ENCODE measurements around the gene KIFC3. TPM values are rescaled to one million over a fixed set of nuclear protein-coding genes. Genes with fewer than 3 reads are reported as not detected.

The KIFC3 gene
- total and polyA plus RNA-seq, 2 donors (not counting 1 experiment from before 2014, with no cell fraction given): 0.07 to 0.67 TPM

- Histone ChIP-seq H4K20me1 (ENCODE audit: control insufficient read depth, insufficient read depth, low read length, poor library complexity, severe bottlenecking) (no peaks in the 10 kb centered on the region), H3K4me3 (ENCODE audit: control extremely low read depth in 1 of 5, extremely low read depth in 1 of 5, insufficient read depth in 1 of 5, low read depth in 2 of 5, low read length in 4 of 5) (no peak overlapping the region), H3K27me3 (replicated peaks in 1 of 4; ENCODE audit: control extremely low read depth in 1 of 4, control insufficient read depth in 3 of 4, insufficient read depth in 4 of 4, low read length in 3 of 4) (peaks cover 0 to 3% (median 0%) of the 10 kb centered on the region in 4 experiments), H3K9ac (ENCODE audit: low read length) (no peak overlapping the region), H3K4me2 (replicated peaks; ENCODE audit: low read depth, low read length, poor library complexity, severe bottlenecking) (no peak overlapping the region), H3K4me1 (ENCODE audit: control insufficient read depth in 2 of 2, insufficient read depth in 2 of 2, low read length in 2 of 2) (no peaks in the 10 kb centered on the region), H3K27ac (ENCODE audit: low read length in 2 of 2) (no peak overlapping the region), H3K79me2 (ENCODE audit: control insufficient read depth, insufficient read depth, low read length) (no peaks in the 10 kb centered on the region), H2AFZ (ENCODE audit: insufficient read depth, low read depth, low read length, poor library complexity, severe bottlenecking) (no peak overlapping the region), H3K9me3 (ENCODE audit: control extremely low read depth in 1 of 3, control insufficient read depth in 2 of 3, insufficient read depth in 1 of 3, low read length in 2 of 3) (no peaks in the 10 kb centered on the region), H3K36me3 (replicated peaks in 1 of 2; ENCODE audit: control extremely low read depth in 1 of 2, control insufficient read depth in 1 of 2, extremely low read depth in 1 of 2, insufficient read depth in 2 of 2, low read length in 1 of 2) (no peaks in the 10 kb centered on the region)
- peaks cover 9% of the 10 kb centered on the region for H3K27me3 Mint-ChIP-seq
- TF ChIP-seq, protein P1, sequence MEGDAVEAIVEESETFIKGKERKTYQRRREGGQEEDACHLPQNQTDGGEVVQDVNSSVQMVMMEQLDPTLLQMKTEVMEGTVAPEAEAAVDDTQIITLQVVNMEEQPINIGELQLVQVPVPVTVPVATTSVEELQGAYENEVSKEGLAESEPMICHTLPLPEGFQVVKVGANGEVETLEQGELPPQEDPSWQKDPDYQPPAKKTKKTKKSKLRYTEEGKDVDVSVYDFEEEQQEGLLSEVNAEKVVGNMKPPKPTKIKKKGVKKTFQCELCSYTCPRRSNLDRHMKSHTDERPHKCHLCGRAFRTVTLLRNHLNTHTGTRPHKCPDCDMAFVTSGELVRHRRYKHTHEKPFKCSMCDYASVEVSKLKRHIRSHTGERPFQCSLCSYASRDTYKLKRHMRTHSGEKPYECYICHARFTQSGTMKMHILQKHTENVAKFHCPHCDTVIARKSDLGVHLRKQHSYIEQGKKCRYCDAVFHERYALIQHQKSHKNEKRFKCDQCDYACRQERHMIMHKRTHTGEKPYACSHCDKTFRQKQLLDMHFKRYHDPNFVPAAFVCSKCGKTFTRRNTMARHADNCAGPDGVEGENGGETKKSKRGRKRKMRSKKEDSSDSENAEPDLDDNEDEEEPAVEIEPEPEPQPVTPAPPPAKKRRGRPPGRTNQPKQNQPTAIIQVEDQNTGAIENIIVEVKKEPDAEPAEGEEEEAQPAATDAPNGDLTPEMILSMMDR (IDR thresholded peaks at IDR 0.05): no peak
- no peak for TF ChIP-seq EZH2 (IDR thresholded peaks at IDR 0.05; ENCODE audit: borderline replicate concordance, insufficient read depth, low read depth, low read length, poor library complexity, severe bottlenecking)
- 96% methylated on average over 6 of the region's 8 CpGs for WGBS (ENCODE audit: insufficient coverage)
- DNase-seq (no peak), ATAC-seq (ENCODE audit: low read depth) (no peak)
- no peak overlapping the region for H3K4me3 Mint-ChIP-seq
- no peaks in the 10 kb centered on the region for H3K4me1 Mint-ChIP-seq
- POLR2A ChIA-PET: interaction anchor here (0.6 kb wide), 1 partner anchor 102 kb away, joined by 3 read pairs; no protein-coding TSS in a partner anchor
- H3K27ac Mint-ChIP-seq: no peak overlapping the region
- CTCF ChIA-PET: no interaction called here
- H3K9me3 Mint-ChIP-seq (ENCODE audit: insufficient read depth): no peaks in the 10 kb centered on the region
- intact Hi-C loops (cut with micrococcal nuclease): no loop called here
Measured at GRCh38 chr16:57818377-57819064, 16.2 kb upstream of the KIFC3 start.

DNA sequence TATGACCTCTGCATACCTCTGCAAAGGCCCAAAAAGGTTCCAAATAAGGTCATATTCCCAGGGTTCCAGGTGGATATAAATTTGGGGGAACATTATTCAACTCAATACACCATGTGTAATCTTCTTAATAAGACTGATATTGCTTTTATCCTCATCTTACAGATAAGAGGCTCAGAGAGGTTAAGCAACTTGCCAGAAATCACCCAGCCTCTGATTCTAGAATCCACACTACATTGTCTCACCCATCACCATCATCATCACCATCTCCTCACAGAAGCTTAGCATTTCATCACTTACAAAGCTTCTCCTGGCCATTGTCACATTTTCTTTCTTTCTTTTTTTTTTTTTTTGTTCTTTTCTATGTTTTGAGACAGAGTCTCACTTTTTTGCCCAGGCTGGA, 15.4 kb upstream of the KIFC3 start:
- H3K27me3 ChIP-seq (replicated peaks in 1 of 4; ENCODE audit: control extremely low read depth in 1 of 4, control insufficient read depth in 3 of 4, insufficient read depth in 4 of 4, low read length in 3 of 4): peaks cover 0 to 3% (median 0%) of the 10 kb centered on the region in 4 experiments
- no peaks in the 10 kb centered on the region for H3K4me1 Mint-ChIP-seq

More for the DNA sequence above, 15.4 kb upstream of the KIFC3 start:
- ATAC-seq (ENCODE audit: low read depth) (no peak), DNase-seq (no peak)
- no peaks in the 10 kb centered on the region for H3K4me1 ChIP-seq (ENCODE audit: control insufficient read depth in 2 of 2, insufficient read depth in 2 of 2, low read length in 2 of 2)
- TF ChIP-seq EZH2 (IDR thresholded peaks at IDR 0.05; ENCODE audit: borderline replicate concordance, insufficient read depth, low read depth, low read length, poor library complexity, severe bottlenecking): no peak
- TF ChIP-seq, protein P1 (IDR thresholded peaks at IDR 0.05): no peak
- ChIA-PET POLR2A (no interaction called here), CTCF (interaction anchor here (1.8 kb wide), 1 partner anchor 9 kb away, joined by 4 read pairs; no protein-coding TSS in a partner anchor)
- no peak overlapping the region for H2AFZ ChIP-seq (ENCODE audit: insufficient read depth, low read depth, low read length, poor library complexity, severe bottlenecking)
- H3K79me2 ChIP-seq (ENCODE audit: control insufficient read depth, insufficient read depth, low read length): no peaks in the 10 kb centered on the region
- no peaks in the 10 kb centered on the region for H3K9me3 ChIP-seq (ENCODE audit: control extremely low read depth in 1 of 3, control insufficient read depth in 2 of 3, insufficient read depth in 1 of 3, low read length in 2 of 3)
- no peaks in the 10 kb centered on the region for H3K36me3 ChIP-seq (replicated peaks in 1 of 2; ENCODE audit: control extremely low read depth in 1 of 2, control insufficient read depth in 1 of 2, extremely low read depth in 1 of 2, insufficient read depth in 2 of 2, low read length in 1 of 2)
- Mint-ChIP-seq H3K27ac (no peak overlapping the region), H3K4me3 (no peak overlapping the region), H3K27me3 (peaks cover 12% of the 10 kb centered on the region), H3K9me3 (ENCODE audit: insufficient read depth) (no peaks in the 10 kb centered on the region)
- H3K9ac ChIP-seq (ENCODE audit: low read length): no peak overlapping the region
- intact Hi-C loops (cut with micrococcal nuclease): no loop called here
- H3K4me2 ChIP-seq (replicated peaks; ENCODE audit: low read depth, low read length, poor library complexity, severe bottlenecking): no peak overlapping the region
- H3K27ac ChIP-seq (ENCODE audit: low read length in 2 of 2): no peak overlapping the region
- no peaks in the 10 kb centered on the region for H4K20me1 ChIP-seq (ENCODE audit: control insufficient read depth, insufficient read depth, low read length, poor library complexity, severe bottlenecking)
- no peak overlapping the region for H3K4me3 ChIP-seq (ENCODE audit: control extremely low read depth in 1 of 5, extremely low read depth in 1 of 5, insufficient read depth in 1 of 5, low read depth in 2 of 5, low read length in 4 of 5)
